NCI-H774 (cell line): ENCODE measurements around the gene MEIOB.

Source experiments
- DNase-seq: peaks from one replicate; lab custom pipeline; 2025; lab: John Stamatoyannopoulos, UW

Gene MEIOB

DNA sequence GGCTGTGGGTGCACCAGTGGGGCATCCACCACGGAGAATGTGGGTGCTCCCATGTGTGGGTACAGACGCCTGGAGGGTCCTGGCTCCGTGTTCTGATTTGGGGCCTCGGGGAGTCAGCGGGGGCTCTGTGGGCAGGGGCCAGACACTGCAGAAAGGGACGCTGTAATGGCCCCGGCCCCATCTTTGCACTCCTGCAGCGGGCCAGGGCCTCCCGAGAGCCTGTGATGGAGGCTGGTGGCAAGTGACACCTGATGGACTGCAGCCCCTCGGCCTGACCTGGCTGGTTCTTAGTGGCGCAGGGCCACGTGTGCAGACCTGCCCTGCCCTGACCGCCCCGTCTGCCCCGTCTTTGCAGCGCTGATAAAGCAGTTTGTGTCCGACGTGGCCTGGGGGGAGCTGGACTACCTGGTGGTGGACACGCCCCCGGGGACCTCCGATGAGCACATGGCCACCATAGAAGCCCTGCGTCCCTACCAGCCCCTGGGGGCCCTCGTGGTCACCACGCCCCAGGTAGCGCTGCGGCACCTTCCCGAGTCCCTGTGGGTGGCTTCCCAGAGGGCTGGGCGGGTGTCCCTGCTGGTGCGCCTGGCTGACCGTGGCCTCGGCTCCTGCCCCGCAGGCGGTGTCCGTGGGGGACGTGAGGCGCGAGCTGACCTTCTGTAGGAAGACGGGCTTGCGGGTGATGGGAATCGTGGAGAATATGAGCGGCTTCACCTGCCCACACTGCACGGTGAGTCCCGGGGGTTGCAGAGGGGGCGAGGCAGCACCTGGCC, 84.5 kb downstream of the MEIOB start:
- no peak for DNase-seq

DNA sequence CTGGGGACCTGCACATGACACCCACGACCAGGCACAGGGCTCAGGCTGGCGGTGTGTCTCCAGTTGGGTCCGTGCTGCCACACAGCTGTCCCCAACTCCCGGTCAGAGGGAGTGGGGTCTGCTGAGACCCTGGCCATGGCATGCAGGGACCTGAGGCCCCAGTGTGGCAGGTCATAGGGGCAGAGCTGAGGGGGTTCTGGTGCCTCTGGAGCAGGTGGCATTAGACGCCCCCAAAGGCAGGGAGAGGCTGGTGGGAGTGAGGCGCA, 85.0 kb downstream of the MEIOB start:
- DNase-seq: no peak

- DNase-seq: no peak
Measured at GRCh38 chr16:1786242-1787055, 85.5 kb downstream of the MEIOB start.

GRCh38 chr16:1785846-1786170, 86.2 kb downstream of the MEIOB start:
- no peak for DNase-seq

GRCh38 chr16:1784977-1785845, 86.8 kb downstream of the MEIOB start:
- DNase-seq: no peak
